HG02973 (cell line): ENCODE measurements around the gene ITPR2.
A peak's percentile ranks its signal among the peaks of the same experiment; 100 is the strongest.
"Not testable (repeated sequence)": the region's sequence is repeated elsewhere in the genome, so short reads cannot be mapped to it uniquely, and the experiment has no call there.

Experiments used
- ATAC-seq: cut with Tn5 transposase; IDR thresholded peaks from one replicate; pipeline ENCODE4 v1.9.1; 2021; ENCODE audit warnings: moderate library complexity; ENCODE audit not compliant: unreplicated experiment

Gene ITPR2

GRCh38 chr12:26791301-26791791 is 41.6 kb downstream of the ITPR2 start:
- no peak for ATAC-seq

GRCh38 chr12:26790645-26790994 is 42.4 kb downstream of the ITPR2 start:
- ATAC-seq, result no peak

GRCh38 chr12:26789731-26790644 is 43.0 kb downstream of the ITPR2 start:
- no peak for ATAC-seq

- no peak for ATAC-seq
Measured at GRCh38 chr12:26786865-26787514, 46.0 kb downstream of the ITPR2 start.

GRCh38 chr12:26786491-26786864 is 46.5 kb downstream of the ITPR2 start:
- ATAC-seq, result no peak

GRCh38 chr12:26783816-26784379 is 49.1 kb downstream of the ITPR2 start:
- not testable (repeated sequence) for ATAC-seq

- ATAC-seq, result no peak
Measured at GRCh38 chr12:26783131-26783526, 49.9 kb downstream of the ITPR2 start.

GRCh38 chr12:26782372-26783130 is 50.4 kb downstream of the ITPR2 start:
- no peak for ATAC-seq

GRCh38 chr12:26780656-26781055 is 52.3 kb downstream of the ITPR2 start:
- ATAC-seq, result not testable (repeated sequence)

- ATAC-seq, result not testable (repeated sequence)
Measured at GRCh38 chr12:26778173-26778775, 54.7 kb downstream of the ITPR2 start.

GRCh38 chr12:26777236-26777635 is 55.8 kb downstream of the ITPR2 start:
- no peak for ATAC-seq

GRCh38 chr12:26775991-26776390 is 57.0 kb downstream of the ITPR2 start:
- not testable (repeated sequence) for ATAC-seq

GRCh38 chr12:26773313-26774104 is 59.5 kb downstream of the ITPR2 start:
- ATAC-seq, result no peak

GRCh38 chr12:26771861-26772260 is 61.1 kb downstream of the ITPR2 start:
- ATAC-seq, result no peak

- no peak for ATAC-seq
Measured at GRCh38 chr12:26770239-26771070, 62.5 kb downstream of the ITPR2 start.

GRCh38 chr12:26769611-26770010 is 63.4 kb downstream of the ITPR2 start:
- ATAC-seq, result no peak

GRCh38 chr12:26768611-26769603 is 64.1 kb downstream of the ITPR2 start:
- ATAC-seq, result peak; percentile 50

- ATAC-seq, result no peak
Measured at GRCh38 chr12:26767865-26768264, 65.1 kb downstream of the ITPR2 start.
